CD4-positive, alpha-beta T cell treated with Interleukin-17A for 4 hours (primary cell): ENCODE results near the gene OSBPL10.

Experiments used
- DNase-seq: peaks from one replicate; pipeline ENCODE4 v3.0.0-alpha.2; 2020; ENCODE audit warnings: mixed read lengths

Gene OSBPL10

DNA sequence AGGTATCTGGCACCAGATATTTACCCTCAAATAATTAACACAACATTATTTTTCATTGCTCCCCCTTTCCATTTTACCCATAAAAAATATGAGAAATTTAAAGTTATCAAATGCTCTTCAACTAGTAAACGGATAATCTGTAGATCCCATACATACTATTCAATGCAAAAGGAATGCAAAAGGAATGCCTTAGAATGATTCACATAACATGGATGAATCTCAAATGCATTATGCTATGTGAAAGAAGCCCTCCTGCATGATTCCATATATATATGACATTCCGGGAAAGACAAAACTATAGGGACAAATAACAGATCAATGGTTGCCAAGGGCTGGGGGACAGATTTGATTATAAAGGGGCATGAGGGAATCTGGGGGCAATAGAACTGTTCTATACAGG is 252.7 kb downstream of the OSBPL10 start:
- DNase-seq = no peak

GRCh38 chr3:31725976-31726375 is 255.1 kb downstream of the OSBPL10 start:
- DNase-seq = no peak

- DNase-seq = no peak
These were observed 255.5 kb downstream of the OSBPL10 start for GRCh38 chr3:31725568-31725967.

GRCh38 chr3:31724651-31725050 is 256.4 kb downstream of the OSBPL10 start:
- no peak for DNase-seq

DNA sequence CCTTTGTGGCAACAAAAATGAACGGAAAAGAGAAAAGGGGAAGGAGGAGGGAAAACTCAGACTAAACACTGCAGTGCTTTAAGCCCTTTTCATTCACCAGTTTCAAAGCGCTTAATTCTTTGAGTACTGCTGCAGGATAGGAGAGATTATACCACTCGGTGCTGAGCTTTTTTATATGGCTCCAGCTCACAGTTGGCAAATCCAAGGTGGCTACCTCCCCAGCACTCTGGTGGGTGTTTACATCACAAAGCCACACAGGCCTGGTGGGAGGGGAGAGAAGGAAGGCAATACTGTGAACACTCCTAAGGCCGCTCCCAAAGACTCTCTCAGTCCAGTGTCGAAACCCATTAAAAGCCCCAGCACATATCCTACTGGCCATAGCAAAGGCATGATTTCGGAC is 256.9 kb downstream of the OSBPL10 start:
- DNase-seq = no peak

GRCh38 chr3:31723701-31724100 is 257.4 kb downstream of the OSBPL10 start:
- no peak for DNase-seq

DNA sequence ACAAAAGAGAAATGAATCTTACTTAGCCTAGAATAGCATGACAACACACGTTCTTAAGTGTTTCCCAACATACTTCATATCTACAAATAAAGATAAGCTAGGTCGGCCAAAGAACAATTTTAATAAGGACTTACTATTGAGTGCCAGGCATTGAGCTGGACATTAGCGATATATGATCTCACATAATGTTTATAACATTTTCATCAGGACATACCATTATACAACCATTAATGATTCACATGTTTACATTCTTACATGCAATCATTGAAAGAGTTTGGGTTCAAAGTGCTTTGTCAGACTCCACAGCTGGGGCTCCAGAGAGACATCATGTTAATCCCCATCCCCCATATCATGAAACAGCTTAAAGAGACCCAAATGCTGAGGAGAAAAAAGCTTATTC is 259.4 kb downstream of the OSBPL10 start:
- no peak for DNase-seq

DNA sequence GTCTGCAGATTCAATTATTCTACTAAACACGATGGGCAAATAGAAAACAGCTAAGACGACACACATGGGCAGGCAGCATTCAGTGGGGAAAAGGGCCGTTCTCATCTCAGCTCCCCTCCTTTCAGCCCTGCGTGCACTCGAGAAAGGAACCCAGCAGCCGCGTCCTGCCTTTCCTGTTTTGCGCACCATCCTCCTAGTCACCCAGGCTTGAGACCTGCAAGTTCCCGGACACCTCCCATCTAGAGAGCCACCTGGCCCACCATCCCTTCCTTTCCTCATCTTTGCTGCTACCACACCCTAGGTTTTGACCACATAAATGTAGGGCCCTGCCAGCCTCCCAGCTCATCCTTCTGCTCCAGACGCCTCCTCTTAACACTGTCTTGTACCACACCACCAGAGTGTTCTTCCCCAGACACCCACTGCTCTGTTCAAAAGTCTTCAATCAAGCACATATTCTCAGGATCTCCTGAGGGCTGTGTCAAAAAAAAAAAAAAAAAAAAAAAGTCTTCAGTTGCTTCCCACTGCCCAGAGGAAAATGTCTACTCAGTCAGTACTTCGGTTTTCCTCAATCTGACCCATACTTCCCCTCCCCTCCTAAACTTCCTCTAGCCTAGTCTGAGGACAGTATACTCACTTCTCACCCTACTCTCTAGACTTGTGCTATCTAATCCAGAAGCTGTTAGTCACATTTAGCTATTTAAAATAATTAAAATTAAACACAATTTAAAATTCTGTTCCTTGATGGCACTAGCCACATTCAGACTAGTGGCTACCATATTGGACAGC is 266.4 kb downstream of the OSBPL10 start:
- no peak for DNase-seq

GRCh38 chr3:31713816-31714215 is 267.2 kb downstream of the OSBPL10 start:
- DNase-seq = no peak

- no peak for DNase-seq
These were observed 270.8 kb downstream of the OSBPL10 start for GRCh38 chr3:31710123-31710803.

- DNase-seq = no peak
These were observed 271.5 kb downstream of the OSBPL10 start for GRCh38 chr3:31709526-31709925.

DNA sequence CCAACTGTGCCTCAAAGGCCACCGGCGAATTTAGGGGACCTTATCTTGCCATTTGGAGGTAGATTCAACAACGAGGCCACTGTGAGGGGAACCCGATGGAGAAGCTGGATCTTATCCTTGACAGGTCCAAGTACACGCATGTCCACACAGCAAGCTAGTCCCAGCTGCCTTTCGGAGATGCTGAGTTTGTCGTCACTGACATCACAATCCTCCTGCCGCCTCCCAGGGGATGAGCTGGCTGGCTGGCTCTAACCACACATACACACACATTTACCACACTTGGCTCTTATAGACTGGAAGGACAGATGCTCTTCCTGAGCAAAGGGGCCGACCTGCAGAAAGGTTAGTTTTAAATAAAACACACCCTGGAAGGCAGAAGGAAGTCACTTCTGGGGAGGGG is 272.1 kb downstream of the OSBPL10 start:
- DNase-seq = no peak

GRCh38 chr3:31707286-31707685 is 273.8 kb downstream of the OSBPL10 start:
- DNase-seq = no peak

- DNase-seq = no peak
These were observed 275.3 kb downstream of the OSBPL10 start for GRCh38 chr3:31705736-31706135.

DNA sequence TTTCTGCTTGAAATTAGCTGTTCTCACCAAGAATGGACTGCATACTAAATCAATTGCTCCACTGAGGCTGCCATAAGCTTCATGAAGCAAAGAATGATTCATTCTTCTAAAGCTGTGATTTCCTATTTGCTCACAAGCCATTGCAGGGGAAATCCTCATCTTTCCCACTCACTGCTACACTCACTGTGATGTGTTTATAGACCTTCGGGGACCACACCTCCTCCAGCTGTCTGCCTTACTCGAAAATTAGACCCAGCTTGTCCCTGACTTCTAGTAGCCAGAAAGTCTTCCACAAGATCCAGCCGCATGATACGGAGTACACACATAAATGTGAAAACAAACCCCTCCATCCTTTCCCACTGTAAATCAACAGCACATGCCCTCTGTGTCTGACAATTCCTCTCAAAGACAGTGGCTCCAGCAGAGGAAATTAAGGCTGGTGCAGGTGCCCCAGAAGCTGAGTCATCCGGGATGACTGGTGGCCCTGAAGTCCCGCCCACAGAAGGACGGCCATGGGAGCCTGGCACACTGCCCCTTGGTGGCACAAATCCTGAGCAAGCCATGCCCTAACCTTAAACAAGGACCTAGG is 276.4 kb downstream of the OSBPL10 start:
- DNase-seq = no peak

DNA sequence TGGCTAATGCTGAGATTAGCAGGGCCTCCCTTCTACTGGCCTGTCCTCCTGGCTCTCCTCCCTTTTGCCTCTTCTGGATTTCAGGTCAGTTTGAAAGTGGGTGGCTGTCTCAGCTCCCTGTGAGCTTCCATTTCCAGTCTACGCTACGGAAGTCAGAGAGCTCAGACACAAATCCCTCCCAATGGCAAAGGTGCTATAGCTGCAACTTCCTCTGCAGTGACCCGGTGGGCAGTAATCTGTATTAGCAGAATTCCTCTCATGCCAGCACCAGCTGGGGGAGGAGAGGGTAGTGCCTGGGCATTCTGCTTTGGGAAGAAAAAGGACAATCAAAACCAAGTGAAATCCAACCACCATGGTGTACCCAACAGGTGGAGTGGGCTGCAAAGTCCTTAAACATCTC is 276.9 kb downstream of the OSBPL10 start:
- DNase-seq = no peak

DNA sequence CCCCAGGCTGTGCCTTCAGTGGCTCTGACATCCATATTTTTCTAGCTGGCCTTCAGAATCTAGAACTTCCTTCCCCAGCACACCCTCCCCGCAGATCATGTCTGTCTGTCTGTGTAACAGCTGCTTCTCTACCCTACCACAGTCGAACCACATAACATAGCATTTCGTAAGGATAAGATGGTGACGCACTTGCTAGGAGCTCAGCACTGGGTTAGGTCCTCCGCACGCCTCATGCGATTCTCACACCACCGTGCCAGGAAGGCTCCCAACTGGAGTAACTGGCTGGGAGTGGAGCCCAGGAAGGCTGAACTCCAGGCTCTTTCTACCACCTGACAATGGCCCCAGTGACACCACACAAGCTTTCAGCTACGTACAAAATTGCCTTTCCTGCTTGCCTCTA is 279.8 kb downstream of the OSBPL10 start:
- DNase-seq = no peak

DNA sequence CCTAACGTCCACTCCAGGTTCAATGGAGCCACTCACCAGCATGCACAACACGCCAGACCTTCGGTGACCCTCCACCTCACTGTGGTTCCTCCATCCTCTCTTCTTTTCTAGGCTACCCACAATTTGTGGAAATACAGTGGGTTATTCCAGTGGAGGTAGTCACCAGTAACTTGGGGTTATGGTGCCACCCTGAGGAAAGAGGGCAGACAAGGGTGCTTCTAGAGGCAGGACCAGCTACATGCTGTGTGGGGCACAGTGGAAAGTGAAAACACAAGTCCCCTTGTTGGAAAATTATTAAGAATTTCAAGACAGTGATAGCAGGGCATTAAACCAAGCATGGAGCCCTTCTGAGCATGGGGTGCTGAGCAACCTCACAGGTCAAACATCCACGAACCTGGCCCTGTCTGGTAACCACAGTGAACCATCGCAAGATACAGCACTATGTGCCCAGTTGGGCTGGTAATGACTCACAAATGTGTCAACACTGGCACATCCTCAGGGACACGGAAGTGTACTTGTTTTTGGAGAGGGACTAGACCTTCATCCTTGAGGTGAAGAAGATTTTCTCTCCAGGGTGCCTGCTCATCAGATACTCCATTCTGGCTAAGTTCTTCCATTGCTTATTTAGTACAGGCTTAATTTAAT is 281.6 kb downstream of the OSBPL10 start:
- peak; percentile 8 for DNase-seq

DNA sequence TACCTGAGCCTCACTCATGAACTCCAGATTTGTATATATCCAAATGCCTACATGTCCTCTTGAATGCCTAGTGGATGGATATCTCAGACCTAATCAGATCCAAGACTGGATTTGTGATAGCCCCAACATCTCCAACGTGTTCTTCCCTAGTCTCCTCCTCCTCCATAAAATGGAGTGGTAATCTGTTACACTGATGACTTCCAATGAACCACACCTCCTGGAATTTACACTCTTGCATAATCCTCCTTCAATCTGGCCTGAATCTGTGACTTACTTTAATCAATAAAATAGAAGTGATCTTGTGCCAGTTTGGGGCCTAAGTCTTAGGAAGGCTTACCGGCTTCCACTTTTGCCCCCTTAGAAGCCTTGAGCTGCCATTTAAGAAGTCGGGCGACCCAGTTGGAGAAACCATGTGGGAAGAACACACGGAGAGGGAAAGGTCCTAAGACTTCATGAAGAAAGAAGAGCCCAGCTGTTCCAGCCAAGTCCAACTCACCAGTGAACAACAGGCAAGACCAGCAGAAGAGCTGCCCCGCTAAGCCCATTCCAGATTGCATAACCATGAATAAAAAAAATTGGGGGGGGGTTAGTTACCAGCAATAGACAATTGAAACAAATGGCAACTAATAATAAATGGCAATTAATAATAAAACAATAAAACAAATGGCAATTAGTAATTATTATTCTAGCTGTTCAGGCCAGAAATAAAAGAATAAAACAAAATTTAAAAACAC is 284.1 kb downstream of the OSBPL10 start:
- DNase-seq = no peak

- DNase-seq = peak; percentile 6
These were observed 285.1 kb downstream of the OSBPL10 start for GRCh38 chr3:31696009-31696297.

- DNase-seq = peak; percentile 48
These were observed 285.6 kb downstream of the OSBPL10 start for GRCh38 chr3:31695280-31696008.

DNA sequence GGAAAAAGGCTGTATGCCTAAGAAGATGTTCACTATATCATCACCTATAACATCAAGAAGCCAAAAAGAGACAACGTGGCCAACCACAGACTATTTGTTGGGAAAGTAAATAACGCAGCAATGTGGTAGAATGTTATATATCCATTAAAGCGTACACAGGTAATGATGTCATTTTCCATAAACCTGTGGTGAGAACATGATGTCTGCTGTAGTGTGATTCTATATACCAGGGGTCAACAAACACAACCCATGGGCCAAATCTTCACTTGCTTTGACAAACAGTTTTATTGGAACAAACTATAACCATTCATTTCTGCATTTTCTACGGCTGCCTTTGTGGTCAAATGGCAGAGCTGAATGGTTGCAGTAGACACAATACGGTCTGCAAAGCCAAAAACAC is 287.7 kb downstream of the OSBPL10 start:
- DNase-seq = no peak
